SK-N-SH treated with all-trans-retinoic acid at 6 μM for 48 hours (cell line): ENCODE measurements around the gene SDR42E2.

Experiments
- ISL1 ChIP-seq: fragments of 250-450 bp; sonication (Bioruptor Pico); IDR thresholded peaks from 2 replicates; pipeline ENCODE4 v2.1.2; 2022; ENCODE audit warnings: mild to moderate bottlenecking, moderate library complexity
- PATZ1 ChIP-seq: fragments of 250-450 bp; sonication (Bioruptor Pico); IDR thresholded peaks from 2 replicates; pipeline ENCODE4 v1.8.0; 2020; ENCODE audit warnings: mild to moderate bottlenecking, moderate library complexity, borderline replicate concordance
- SNAI2 ChIP-seq: fragments of 250-450 bp; sonication (Bioruptor Pico); IDR thresholded peaks from 2 replicates; pipeline ENCODE4 v1.5.0; 2020; ENCODE audit warnings: mild to moderate bottlenecking, moderate library complexity
- ZFP3 ChIP-seq: fragments of 250-450 bp; sonication (Bioruptor Pico); IDR thresholded peaks from 2 replicates; pipeline ENCODE4 v1.5.0; 2020; ENCODE audit warnings: mild to moderate bottlenecking, moderate library complexity
- ZNF565 ChIP-seq: fragments of 450-650 bp; formaldehyde crosslinking; conservative IDR thresholded peaks from 2 replicates; pipeline ENCODE4 v1.5.0; 2020; ENCODE audit warnings: low read depth, mild to moderate bottlenecking, moderate library complexity

GRCh38 chr16:22204091-22204655, 41.9 kb downstream of the SDR42E2 start:
- TF ChIP-seq PATZ1 (no peak), ZFP3 (no peak), SNAI2 (CRISPR knock-in tag) (no peak), ZNF565 (CRISPR knock-in tag) (no peak), ISL1 (CRISPR knock-in tag) (no peak)
